Ovary (tissue), 9 donors: ENCODE data around the gene NAA40. TPM values are rescaled to one million over a fixed set of nuclear protein-coding genes. Genes with fewer than 3 reads are reported as not detected.

Experiments
- DNase-seq, 5 donors: peaks; one replicate each; pipeline ENCODE4 v3.0.0-alpha.2; 2019 to 2020
- H3K27ac ChIP-seq, 2 donors: fragments of 200-600 bp; one replicate each; pipeline versions ENCODE4 v1.5.1 to v1.8.0; 2019 to 2022
- H3K27me3 ChIP-seq: fragments of 200-600 bp; one replicate; pipeline ENCODE4 v1.8.0; 2022
- H3K36me3 ChIP-seq: fragments of 200-600 bp; sonication (generic); one replicate; pipeline ENCODE4 v1.5.1; 2019
- H3K4me1 ChIP-seq: one replicate; pipeline ENCODE4 v1.8.1; 2013; ENCODE audit warnings: mild to moderate bottlenecking, moderate library complexity; ENCODE audit not compliant: insufficient read depth
- H3K4me3 ChIP-seq: fragments of 200-600 bp; sonication (generic); one replicate; pipeline ENCODE4 v1.5.1; 2017
- H3K9me3 ChIP-seq, 2 donors: fragments of 200-600 bp in 1 of 2; sonication (generic) in 1 of 2; one replicate each; pipeline versions ENCODE4 v1.5.1 to v1.8.1; 2013 to 2019; ENCODE audit warnings: mild to moderate bottlenecking in 1 of 2, moderate library complexity in 1 of 2
- EP300 ChIP-seq: sonication (generic); formaldehyde crosslinking; IDR thresholded peaks from one replicate; pipeline ENCODE4 v1.6.1; 2017; ENCODE audit warnings: antibody characterized with exemption
- POLR2A ChIP-seq: fragments of 450-650 bp; IDR thresholded peaks from one replicate; pipeline ENCODE4 v1.6.1; 2017; ENCODE audit warnings: antibody characterized with exemption, mild to moderate bottlenecking, moderate library complexity
- WGBS, 3 donors: extraction: QIAGEN DNeasy Blood & Tissue Kit in 1 of 3; methylation state at CpG; one replicate each; pipeline versions ENCODE4 v1.1.5 to v1.1.7; 2013 to 2017; 5-methylcytosine and 5-hydroxymethylcytosine counted together
- intact Hi-C, 4 donors: fragments of 100-400 bp; cut with DNase I; formaldehyde crosslinking; loops; one replicate each; pipeline versions ENCODE4 v1.11.0 to v1.15.1; 2022 to 2023
- polyA plus RNA-seq, 2 donors: library from polyadenylated mRNA; stranded (reverse); fragments of 200-250 nt in 1 of 2; fragments of 350-450 nt in 1 of 2; fragmentation: Illumina TruSeq in 1 of 2; extraction: RNeasy Lipid Tissue Mini Kit (QIAGEN cat#74804) in 1 of 2; gene quantifications; one replicate each; pipeline ENCODE4 v1.2.3, GENCODE V29; 2013 to 2014
- total RNA-seq, 7 donors: library from RNA; depleted of rRNA in 2 of 7; stranded (reverse); fragments of >200 nt in 2 of 7; fragmentation: NEBNext Ultra II Directional in 3 of 7; extraction: Animal tissue kit (Norgen Biotek cat#: 25700) in 3 of 7; gene quantifications; one replicate each; pipeline versions ENCODE4 v1.1.0 to v1.2.4, GENCODE V29; 2016 to 2023
- TF ChIP-seq, protein P1 (sequence below), 3 donors: fragments of 450-650 bp in 2 of 3; fragments of 200-600 bp in 1 of 3; IDR thresholded peaks; one replicate each; pipeline versions ENCODE4 v1.5.1 to v1.8.0; 2016 to 2022; ENCODE audit warnings: antibody characterized with exemption in 3 of 3, mild to moderate bottlenecking in 1 of 3
- donor health status: DM: no; HTN: no; CAD: no; lungs with moderate emphysema.
- donor health status: DM: no; HTN: no; CAD: no.
- donor health status: Bipolar disorder and iron deficiency.
- donor health status: DM: yes; HTN: yes; CAD: no.
- donor health status: DM: no; HTN: no; CAD: no.
- donor health status: DM: yes; HTN: yes; CAD: no.

The NAA40 gene
- total and polyA plus RNA-seq, 9 donors = 4.5 to 15.9 (median 10.2) TPM

DNA sequence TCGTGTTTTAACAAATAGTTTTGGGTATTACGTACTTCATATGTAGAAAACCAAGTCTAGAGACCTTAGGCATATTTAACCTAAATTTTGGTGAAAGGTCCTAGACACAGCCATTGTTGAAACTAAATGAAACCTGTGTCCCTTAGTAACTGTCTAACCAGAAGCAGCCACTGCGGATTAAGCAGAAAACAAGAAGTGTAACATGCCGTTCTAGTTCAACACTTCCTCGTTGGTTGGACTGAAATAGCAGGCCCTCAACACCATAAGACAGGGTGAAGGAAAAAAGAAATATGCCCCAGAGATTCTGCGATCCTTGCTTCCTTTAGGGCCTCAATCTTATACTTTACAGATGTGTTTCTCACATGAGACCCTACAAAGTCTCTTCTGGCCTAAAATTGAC lies 2.0 kb downstream of the NAA40 start:
- H3K4me3 ChIP-seq = no peak overlapping the region
- no peaks in the 10 kb centered on the region for H3K27me3 ChIP-seq
- TF ChIP-seq EP300 = no peak
- TF ChIP-seq POLR2A = no peak
- TF ChIP-seq, protein P1, sequence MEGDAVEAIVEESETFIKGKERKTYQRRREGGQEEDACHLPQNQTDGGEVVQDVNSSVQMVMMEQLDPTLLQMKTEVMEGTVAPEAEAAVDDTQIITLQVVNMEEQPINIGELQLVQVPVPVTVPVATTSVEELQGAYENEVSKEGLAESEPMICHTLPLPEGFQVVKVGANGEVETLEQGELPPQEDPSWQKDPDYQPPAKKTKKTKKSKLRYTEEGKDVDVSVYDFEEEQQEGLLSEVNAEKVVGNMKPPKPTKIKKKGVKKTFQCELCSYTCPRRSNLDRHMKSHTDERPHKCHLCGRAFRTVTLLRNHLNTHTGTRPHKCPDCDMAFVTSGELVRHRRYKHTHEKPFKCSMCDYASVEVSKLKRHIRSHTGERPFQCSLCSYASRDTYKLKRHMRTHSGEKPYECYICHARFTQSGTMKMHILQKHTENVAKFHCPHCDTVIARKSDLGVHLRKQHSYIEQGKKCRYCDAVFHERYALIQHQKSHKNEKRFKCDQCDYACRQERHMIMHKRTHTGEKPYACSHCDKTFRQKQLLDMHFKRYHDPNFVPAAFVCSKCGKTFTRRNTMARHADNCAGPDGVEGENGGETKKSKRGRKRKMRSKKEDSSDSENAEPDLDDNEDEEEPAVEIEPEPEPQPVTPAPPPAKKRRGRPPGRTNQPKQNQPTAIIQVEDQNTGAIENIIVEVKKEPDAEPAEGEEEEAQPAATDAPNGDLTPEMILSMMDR (IDR thresholded peaks at IDR 0.05) = no peak
- peaks cover 10% of the 10 kb centered on the region for H3K4me1 ChIP-seq
- DNase-seq = no peak
- intact Hi-C loops = loop anchor here in 1 of 4 donors (10.0 kb wide), 2 partner anchors 176 to 446 kb away; partner anchors contain the start of genes PLAAT5 and ZFTA
- WGBS, 3 donors = 86 to 88% (median 86%) methylated on average over 6 of the region's 6 CpGs
- H3K36me3 ChIP-seq = no peaks in the 10 kb centered on the region
- H3K27ac ChIP-seq = no peak overlapping the region
- no peaks in the 10 kb centered on the region for H3K9me3 ChIP-seq

DNA sequence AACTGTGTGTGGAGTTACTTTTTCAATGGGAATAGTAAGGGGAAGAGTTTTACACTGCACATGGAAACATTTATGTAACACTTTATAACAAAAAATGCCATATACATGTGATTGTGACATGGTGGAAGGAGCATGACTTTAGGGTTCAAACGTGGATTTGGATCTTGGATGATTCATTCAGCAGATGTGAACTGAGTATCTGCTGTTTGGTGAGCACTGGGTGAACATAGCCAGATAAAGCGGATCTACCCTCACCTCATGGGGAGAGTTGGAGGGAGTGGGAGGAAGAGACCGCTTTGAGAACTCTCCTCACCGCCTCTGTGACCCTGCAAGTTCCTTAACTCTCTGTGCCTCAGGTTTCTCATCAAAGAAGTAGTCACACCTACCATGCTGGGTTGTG lies 3.1 kb downstream of the NAA40 start:
- 76 to 86% (median 76%) methylated on average over 4 of the region's 4 CpGs for WGBS, 3 donors
- Histone ChIP-seq H3K9me3 (no peaks in the 10 kb centered on the region), H3K27ac (no peak overlapping the region), H3K36me3 (no peaks in the 10 kb centered on the region), H3K4me3 (no peak overlapping the region), H3K27me3 (no peaks in the 10 kb centered on the region), H3K4me1 (peaks cover 10% of the 10 kb centered on the region)
- intact Hi-C loops = loop anchor here in 2 of 4 donors (2.0 to 10.0 kb wide), 3 partner anchors 103 to 447 kb away; partner anchors contain the start of genes MARK2 (in 1 of the 2), PLAAT5 (in 1 of the 2) and ZFTA (in 1 of the 2)
- DNase-seq = no peak
- TF ChIP-seq, protein P1 (IDR thresholded peaks at IDR 0.05) = no peak
- no peak for TF ChIP-seq POLR2A
- no peak for TF ChIP-seq EP300

DNA sequence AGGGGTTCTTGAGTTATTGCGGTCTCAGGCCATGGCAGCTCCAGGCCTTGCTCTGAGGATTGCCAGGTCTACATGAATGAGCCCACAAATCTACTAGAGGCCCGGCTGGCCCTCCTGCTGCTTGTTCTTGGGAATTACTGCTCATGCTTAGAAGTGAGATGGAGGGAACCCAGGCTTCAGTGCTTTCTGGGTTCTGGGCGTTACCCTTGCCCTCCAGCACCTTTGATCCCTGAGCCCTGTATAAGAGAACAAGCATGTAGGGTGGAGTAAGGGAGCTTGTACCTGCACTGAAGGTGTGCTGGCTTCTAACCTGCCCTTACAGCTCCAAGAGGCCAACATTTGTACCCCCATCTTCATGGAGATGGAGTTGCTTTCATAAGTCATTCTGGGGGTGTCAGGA lies 4.0 kb downstream of the NAA40 start:
- no peak overlapping the region for H3K27ac ChIP-seq
- H3K27me3 ChIP-seq = no peaks in the 10 kb centered on the region
- 82 to 90% (median 89%) methylated on average over 3 of the region's 3 CpGs for WGBS, 3 donors
- intact Hi-C loops = loop anchor here in 2 of 4 donors (2.0 to 10.0 kb wide), 3 partner anchors 104 to 448 kb away; partner anchors contain the start of genes MARK2 (in 1 of the 2), PLAAT5 (in 1 of the 2) and ZFTA (in 1 of the 2)
- peaks cover 10% of the 10 kb centered on the region for H3K4me1 ChIP-seq
- no peak overlapping the region for H3K4me3 ChIP-seq
- TF ChIP-seq, protein P1 (IDR thresholded peaks at IDR 0.05) = no peak
- TF ChIP-seq POLR2A (no peak), EP300 (no peak)
- no peaks in the 10 kb centered on the region for H3K36me3 ChIP-seq
- H3K9me3 ChIP-seq = no peaks in the 10 kb centered on the region
- no peak for DNase-seq

DNA sequence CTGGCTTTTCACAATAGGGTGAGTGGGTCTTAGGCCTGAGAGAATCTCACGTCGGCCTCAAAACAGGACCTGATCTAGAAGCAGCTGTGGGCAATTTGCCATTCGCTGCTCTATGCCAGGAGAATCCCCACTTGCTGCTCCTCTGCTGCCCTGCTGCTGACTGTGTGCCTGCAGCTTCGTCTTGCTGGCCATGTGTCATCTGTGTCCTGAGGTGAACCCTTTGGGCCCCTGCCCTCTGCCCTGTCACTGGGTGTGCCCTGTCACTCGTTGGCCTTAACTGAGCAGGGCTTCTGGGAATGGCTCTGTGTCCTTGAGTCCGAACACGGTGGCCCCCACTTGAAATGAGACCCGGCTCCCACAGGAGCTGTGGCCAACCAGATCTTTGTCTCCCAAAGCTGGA lies 6.2 kb downstream of the NAA40 start:
- intact Hi-C loops = loop anchor here (2.0 to 10.0 kb wide), 5 partner anchors 108 to 450 kb away; partner anchors contain the start of genes ZFTA (in 2 of the 4) and PLAAT5 (in 1 of the 4)
- peaks cover 4% of the 10 kb centered on the region for H3K4me1 ChIP-seq
- H3K36me3 ChIP-seq = no peaks in the 10 kb centered on the region
- no peak overlapping the region for H3K27ac ChIP-seq
- no peaks in the 10 kb centered on the region for H3K27me3 ChIP-seq
- 43 to 56% (median 48%) methylated on average over 8 of the region's 8 CpGs for WGBS, 3 donors
- DNase-seq = peak in 3 of 5 donors; percentile 36 to 51 (median 45)
- no peak overlapping the region for H3K4me3 ChIP-seq
- no peaks in the 10 kb centered on the region for H3K9me3 ChIP-seq
- TF ChIP-seq POLR2A = no peak
- TF ChIP-seq, protein P1 (IDR thresholded peaks at IDR 0.05) = no peak
